Activated T-helper 1 cell treated with Interleukin-2 at 50 U/mL for 16 hours (primary cell): ENCODE data around the gene CHAT.
"Not testable (repeated sequence)": the region's sequence is repeated elsewhere in the genome, so short reads cannot be mapped to it uniquely, and the experiment has no call there.

ENCODE experiments used
- DNase-seq: peaks from one replicate; pipeline ENCODE4 v3.0.0-alpha.2; 2020; ENCODE audit warnings: low read depth

The CHAT gene

GRCh38 chr10:49653273-49653929 lies 39.6 kb downstream of the CHAT start:
- DNase-seq: no peak

DNA sequence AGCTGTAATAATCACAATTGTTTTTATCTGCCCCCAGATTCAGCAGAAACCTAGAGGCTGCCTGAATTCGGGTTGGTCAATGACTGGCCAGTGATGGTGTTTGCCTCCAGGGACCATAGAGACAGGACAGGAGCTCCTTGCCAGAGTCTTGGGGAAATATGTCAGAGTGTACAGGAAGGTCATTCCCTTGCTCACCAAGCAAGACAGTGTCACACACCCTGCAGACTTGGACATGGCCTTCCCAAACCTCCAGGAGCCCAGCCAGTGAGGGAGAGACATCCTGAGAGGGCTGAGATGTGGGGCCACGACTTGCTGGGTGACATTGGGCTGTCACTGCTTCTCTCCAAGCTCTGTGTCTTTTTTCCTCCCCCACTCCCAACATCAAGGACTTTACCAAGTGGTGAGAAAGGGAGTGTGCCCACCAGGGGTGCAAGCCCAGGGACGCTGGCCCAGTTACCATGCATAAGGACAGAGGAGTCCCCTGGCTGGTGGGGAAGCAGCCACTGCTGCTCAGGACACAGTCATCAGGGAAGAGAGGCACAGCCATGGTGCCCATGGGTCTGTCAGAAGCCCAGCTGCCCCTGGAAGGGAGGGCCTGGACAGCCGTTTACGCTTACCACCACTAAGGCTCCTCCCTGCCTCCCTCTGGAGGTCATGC lies 40.3 kb downstream of the CHAT start:
- DNase-seq: no peak

GRCh38 chr10:49655099-49655498 lies 41.3 kb downstream of the CHAT start:
- DNase-seq: no peak

- no peak for DNase-seq
Measured at GRCh38 chr10:49656845-49657493, 43.1 kb downstream of the CHAT start.

- no peak for DNase-seq
Measured at GRCh38 chr10:49657606-49658005, 43.8 kb downstream of the CHAT start.

- DNase-seq: no peak
Measured at GRCh38 chr10:49661140-49661856, 47.5 kb downstream of the CHAT start.

GRCh38 chr10:49662169-49662830 lies 48.5 kb downstream of the CHAT start:
- DNase-seq: no peak

DNA sequence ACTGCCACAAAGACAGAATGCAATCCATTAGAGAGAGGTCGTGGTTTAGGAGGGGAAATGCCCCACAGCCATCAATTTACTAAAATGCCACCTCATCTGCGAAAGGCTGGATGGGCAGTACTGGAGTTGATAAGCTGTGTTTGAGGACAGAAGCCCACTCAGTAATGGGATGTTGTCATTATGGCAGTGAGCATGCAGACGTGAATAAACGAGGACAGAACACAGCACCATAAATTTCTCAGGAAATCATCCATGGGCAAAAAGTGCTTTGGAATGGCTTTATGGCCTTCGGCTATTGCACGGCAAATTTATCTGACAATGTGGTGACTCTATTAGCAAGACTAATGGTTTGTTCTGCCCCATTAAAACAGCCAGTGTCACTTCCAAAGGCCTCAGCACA lies 49.8 kb downstream of the CHAT start:
- no peak for DNase-seq

DNA sequence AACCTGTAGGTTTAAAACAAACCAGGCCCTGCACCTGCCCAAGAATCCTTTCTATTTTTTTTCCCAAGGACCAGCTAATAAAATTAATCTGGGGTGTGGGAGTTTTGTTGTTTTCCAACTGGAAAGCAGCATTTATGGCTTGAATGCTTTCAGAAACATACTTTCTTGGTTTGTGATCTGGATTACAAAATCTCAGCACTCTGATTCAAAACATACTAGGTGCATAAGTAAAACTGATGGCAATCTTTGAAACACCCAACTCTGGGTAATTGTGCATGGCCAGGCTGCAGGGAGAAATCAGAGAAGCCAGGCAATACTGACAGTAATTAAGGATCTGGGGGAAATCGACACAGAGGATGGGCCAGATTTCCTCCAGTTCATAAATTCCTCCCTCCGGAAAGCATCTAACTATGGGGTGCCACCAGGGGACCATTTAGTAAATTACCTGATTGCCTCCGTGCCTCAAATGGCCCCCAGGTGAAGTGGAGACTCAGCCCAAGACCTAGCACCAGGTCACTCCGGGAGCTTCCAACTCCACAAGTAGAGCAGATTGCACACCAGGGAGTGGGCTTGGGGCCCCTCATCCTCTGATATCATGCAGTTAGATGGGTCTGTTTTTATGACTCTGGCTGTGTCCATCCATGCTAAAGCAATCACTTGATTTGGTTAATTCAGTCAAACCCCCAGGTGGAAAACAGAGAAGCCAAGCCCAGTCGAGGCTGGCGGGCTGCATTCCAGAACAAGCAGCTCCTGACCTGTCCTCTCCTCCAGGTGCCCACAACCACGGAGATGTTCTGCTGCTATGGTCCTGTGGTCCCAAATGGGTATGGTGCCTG lies 50.4 kb downstream of the CHAT start:
- no peak for DNase-seq

DNA sequence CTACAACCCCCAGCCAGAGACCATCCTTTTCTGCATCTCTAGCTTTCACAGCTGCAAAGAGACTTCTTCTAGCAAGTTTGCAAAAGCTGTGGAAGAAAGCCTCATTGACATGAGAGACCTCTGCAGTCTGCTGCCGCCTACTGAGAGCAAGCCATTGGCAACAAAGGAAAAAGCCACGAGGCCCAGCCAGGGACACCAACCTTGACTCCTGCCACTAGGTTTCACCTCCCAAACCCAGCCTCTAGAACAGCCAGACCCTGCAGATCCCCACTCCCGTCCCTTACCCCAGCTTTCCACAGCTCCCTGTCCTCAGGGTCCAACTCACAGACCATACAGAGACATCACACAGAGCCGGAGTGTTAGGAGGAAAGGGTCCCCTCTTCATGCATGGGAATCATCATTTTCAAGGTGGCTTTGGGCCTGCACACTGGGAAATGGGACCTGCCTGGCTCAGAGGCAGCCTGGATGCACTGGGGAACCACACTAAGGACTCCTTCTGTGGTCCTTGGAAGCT lies 51.1 kb downstream of the CHAT start:
- no peak for DNase-seq

GRCh38 chr10:49666054-49666615 lies 52.3 kb downstream of the CHAT start:
- DNase-seq: no peak

DNA sequence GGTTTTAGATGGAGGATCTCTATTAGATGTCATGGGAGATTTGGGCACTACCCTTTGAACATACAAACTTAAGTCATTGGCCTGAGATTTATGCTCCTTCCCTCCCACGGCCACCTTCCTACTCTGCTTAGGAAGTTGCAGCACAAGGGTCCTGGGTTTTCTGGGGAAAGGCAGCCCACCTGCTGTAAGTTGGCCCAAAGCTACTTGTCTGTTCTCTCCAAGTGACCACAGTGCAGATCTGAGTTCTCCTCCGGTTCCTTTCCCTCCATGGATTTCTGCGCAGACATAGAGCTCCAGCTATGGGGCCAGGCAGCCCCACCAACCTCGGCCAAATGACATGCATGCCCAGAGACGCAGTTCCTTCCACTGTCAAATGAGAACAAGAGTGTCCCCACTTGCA lies 52.8 kb downstream of the CHAT start:
- no peak for DNase-seq

DNA sequence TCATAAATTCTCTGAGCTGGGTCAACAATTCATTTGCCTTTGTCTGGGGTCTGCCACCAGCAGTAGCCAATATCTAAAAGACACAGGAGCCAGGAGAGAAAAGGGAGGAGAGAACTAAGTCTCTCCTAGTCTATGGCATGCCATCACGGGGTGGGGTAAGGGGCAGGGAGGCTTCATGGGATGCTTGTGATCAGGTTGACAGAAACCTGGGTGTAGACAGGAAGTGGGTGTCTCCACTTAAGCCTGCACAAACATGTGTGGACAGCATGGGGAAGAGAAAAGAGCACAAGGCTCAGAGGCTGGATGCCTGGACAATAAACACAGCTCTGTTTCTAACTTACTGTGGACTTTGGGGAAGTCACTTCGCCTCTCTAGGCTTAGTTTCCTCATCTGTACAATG lies 54.2 kb downstream of the CHAT start:
- no peak for DNase-seq

DNA sequence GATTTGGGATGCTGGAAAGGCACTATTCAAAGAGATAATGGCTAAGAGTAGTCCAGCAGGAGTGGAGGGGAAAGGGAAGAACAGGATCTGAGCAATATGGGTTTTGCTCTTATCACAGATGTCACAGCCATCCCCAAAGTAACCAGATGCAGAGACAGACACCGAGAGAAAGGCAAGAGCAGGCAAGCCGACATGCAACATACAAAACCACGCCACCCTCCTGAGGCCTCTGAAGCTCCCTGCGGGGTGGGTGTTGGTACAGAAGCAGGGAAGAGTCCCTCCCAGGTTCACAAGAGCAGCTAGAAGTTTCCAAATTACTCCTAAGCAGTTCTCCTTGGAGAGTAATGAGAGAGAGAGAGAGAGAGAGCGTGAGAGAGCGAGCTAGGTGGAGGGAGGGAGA lies 54.8 kb downstream of the CHAT start:
- DNase-seq: no peak

- no peak for DNase-seq
Measured at GRCh38 chr10:49678827-49679479, 65.1 kb downstream of the CHAT start.

- no peak for DNase-seq
Measured at GRCh38 chr10:49679480-49679893, 65.7 kb downstream of the CHAT start, which contains the start of gene C10orf53. Gene C10orf53, plus strand, starts transcription at chr10:49679651. Its CDS starts 47 bp downstream, at chr10:49679698.

- not testable (repeated sequence) for DNase-seq
Measured at GRCh38 chr10:49682449-49682848, 68.6 kb downstream of the CHAT start.

GRCh38 chr10:49682879-49683278 lies 69.0 kb downstream of the CHAT start:
- no peak for DNase-seq

DNA sequence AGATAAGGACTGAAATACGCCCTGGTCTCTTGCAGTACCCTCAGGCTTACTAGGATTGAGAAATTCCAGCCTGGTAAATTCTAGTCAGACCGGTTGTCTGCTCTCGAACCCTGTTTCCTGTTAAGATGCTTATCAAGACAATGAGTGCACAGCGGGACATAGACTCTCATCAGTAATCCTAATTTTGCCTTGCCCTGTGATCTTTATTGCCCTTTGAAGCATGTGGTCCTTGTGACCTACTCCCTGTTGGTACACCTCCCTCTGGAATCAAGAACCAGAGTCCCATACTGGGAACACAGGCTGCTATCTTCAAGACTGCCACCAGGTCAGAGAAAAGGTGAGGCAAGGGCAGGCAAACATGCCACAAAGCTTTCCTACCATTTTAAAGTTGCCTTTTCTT lies 72.8 kb downstream of the CHAT start:
- no peak for DNase-seq

DNA sequence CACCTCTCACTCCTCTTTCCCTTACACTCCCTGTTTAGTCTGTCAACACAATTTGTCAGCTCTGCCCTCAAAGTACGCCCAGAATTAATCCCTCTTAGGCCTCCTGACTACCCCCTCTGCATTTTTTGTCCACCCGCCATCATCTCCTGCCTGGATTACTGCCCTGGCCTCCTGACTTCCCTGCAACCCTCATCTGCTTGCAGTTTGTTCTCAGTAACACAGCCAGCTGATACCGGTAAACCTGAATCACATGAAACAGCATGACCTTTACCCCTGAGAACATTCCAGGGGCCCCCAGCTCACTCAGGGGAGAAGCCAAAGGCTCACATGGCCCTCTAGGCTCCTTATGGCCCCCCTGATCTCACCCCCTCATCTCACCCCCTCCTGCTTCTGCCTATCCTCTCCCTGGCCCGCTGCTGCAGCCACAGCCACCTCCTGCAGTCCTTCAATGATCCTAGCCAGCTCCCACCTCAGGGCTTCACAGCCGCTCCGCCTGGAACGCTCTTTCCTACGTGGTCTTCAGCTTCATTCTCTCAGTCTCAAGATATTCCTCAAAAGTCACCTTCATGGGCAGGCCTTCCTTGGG lies 74.5 kb downstream of the CHAT start:
- DNase-seq: no peak
